HG03045 (cell line): ENCODE results near the gene SRC.

Experiments
- ATAC-seq: cut with Tn5 transposase; IDR thresholded peaks from one replicate; pipeline ENCODE4 v1.9.1; 2021; ENCODE audit warnings: mild to moderate bottlenecking, moderate library complexity; ENCODE audit not compliant: unreplicated experiment

Gene SRC

GRCh38 chr20:37407573-37408002, 61.6 kb downstream of the SRC start:
- ATAC-seq: no peak

- ATAC-seq: no peak
Observed at GRCh38 chr20:37408302-37409193, 62.6 kb downstream of the SRC start.

- ATAC-seq: no peak
Observed at GRCh38 chr20:37411408-37412219, 65.7 kb downstream of the SRC start.

- ATAC-seq: no peak
Observed at GRCh38 chr20:37413023-37413334, 67.0 kb downstream of the SRC start.

GRCh38 chr20:37413379-37413778, 67.4 kb downstream of the SRC start:
- ATAC-seq: no peak

- no peak for ATAC-seq
Observed at GRCh38 chr20:37414224-37415035, 68.5 kb downstream of the SRC start.

GRCh38 chr20:37415118-37416085, 69.5 kb downstream of the SRC start:
- ATAC-seq: no peak

GRCh38 chr20:37416100-37416847, 70.3 kb downstream of the SRC start:
- no peak for ATAC-seq

GRCh38 chr20:37416848-37417616, 71.1 kb downstream of the SRC start:
- ATAC-seq: no peak

- no peak for ATAC-seq
Observed at GRCh38 chr20:37417617-37418467, 71.9 kb downstream of the SRC start.

- no peak for ATAC-seq
Observed at GRCh38 chr20:37418591-37419109, 72.7 kb downstream of the SRC start.

GRCh38 chr20:37419307-37419706, 73.4 kb downstream of the SRC start:
- no peak for ATAC-seq

GRCh38 chr20:37419774-37420542, 74.0 kb downstream of the SRC start:
- ATAC-seq: no peak

- ATAC-seq: no peak
Observed at GRCh38 chr20:37420610-37421009, 74.7 kb downstream of the SRC start.

GRCh38 chr20:37421060-37421905, 75.3 kb downstream of the SRC start:
- ATAC-seq: no peak

- ATAC-seq: no peak
Observed at GRCh38 chr20:37421988-37422387, 76.0 kb downstream of the SRC start.
